C1 segment of cervical spinal cord (tissue), 14 donors: Measurements from ENCODE around the gene MBD5.

Experiments used
- DNase-seq, 14 donors: peaks; one replicate each; lab custom pipeline; 2025; lab: John Stamatoyannopoulos, UW

The MBD5 gene

DNA sequence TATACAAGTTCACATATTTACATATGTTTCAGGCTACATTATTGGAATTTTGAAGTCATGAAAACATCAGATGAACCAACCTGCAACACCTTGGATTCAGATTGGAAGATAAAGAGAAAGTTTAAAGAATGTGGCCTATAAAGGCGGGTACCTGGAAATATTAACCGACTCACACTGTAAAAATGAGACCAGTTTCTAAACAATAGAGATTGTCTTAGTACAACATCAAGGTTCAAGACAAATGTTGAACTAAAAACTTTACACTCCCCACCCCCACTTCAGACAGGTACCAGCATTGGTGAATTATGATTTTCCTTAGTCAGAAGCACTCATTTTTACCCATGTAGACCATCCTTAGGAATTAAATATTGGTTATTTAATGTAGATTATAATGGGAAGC, 437.3 kb downstream of the MBD5 start:
- no peak for DNase-seq

DNA sequence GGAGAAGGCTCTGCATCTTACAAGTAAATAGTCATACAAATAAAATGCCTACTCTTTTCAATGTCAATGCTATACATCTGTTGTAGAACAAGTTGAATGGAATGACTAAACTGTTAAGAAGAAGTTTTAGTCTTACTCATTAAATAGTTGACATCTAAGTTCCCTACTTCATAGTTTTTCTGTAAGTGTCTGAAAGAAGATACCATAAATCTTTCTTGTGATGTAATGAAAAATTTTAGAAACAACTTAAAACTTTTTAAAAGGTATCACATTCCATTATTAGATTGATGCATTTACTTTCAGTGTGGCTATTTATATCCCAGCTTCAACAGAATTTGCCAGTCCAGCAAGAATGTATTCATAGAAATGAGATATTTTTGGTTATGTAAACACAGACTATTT, 438.5 kb downstream of the MBD5 start:
- DNase-seq = peak in 1 of 14 donors; percentile 3

DNA sequence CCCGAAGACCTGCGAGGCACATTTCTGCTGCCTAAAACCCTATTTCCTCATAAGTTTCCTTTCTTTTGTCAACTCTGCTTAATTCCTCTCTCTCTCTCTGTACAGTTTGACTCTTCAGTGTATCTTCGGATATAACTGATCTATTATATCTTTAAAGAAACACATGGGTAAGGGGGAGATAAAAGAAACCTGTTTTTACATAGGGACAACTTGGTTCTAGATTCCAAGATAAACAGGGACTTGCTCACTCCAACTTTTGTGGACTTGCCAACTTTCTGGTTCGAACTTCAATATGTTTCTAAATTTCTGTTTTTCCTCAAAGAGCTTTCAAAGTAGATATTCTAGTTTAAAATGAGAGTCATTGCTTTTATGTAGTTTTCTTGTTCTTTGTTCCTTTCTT, 441.0 kb downstream of the MBD5 start:
- no peak for DNase-seq

DNA sequence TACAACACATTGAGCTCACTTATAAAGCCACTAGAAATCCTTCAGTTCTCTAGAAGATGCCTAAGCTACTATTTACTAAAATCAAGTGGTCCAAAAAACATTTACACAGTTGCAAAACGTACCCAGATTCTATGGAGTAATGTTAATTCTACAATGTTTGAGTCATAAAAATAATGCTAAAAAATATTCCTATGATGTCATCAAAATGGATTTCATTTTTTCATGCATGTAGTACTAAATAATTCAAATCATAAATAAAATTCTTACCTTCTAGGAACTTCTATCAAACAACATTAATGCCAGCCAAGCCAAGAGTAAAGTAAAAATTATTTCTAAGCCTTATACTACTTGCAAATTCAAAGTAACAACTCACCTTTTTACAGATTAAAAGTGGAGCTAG, 454.7 kb downstream of the MBD5 start:
- no peak for DNase-seq

DNA sequence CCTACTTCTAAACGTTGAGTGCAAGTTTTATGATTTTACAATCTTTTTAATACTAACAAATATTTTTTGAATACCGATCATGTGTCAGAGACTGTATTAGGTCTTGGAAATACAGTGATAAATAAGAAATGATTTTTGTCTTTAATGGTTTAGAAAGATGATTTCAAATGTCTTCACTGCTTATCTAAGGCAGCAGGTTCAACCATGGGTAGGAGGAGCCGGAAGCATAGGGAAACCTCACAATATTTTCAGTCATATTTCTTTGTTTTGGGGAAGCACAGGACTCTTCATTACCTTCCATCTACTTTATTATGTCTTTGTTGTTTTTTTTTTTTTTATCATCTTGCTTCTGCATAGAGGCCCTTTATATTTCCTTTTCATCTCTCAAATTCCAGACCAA, 458.5 kb downstream of the MBD5 start:
- no peak for DNase-seq

DNA sequence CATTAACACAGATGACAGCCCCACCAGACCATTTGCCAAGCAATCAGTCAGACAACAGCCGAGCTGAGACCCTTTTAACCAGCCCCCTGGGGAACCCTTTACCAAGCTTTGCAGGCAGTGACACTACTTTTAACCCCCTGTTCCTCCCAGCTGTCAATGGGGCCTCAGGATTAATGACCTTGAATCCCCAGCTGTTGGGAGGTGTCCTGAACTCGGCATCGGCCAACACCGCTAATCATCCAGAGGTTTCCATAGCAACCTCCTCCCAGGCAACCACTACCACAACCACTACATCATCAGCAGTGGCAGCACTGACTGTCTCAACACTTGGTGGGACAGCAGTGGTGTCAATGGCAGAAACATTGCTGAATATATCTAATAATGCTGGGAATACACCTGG, 462.8 kb downstream of the MBD5 start:
- no peak for DNase-seq

DNA sequence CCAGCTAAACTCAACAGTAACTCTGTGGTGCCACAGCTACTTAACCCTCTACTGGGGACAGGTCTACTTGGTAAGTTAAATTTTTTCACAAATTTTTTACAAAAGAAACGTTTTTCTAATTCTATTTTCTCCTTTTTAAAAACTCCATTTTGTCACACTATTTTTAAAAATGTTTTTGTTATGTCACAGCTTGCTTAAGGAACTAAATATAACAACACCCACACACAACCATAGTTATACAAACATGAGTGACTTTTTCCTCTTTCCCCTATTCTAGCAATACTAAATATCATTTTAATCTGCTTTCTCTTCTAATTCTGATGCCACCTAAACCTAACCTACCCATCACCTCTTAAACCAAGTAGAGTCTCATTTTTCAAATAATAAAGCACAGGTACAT, 463.2 kb downstream of the MBD5 start:
- DNase-seq = no peak

DNA sequence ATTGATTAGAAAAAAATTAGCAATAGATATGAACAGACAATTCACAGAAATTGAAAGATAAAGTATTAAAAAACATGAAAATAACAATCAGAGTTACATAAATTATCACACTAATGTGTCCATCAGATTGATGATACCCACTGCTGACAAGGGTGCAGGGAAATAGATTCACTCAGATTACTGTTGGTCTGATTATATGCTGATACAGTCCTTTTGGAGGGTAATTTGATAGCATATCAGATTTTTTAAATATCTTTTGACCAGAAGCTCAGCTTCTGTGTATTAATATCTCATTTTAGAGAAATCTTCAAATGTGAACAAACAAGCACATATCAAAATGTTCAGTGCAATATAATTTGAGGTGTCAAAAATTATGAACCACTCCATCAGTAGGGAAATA, 465.8 kb downstream of the MBD5 start:
- no peak for DNase-seq

DNA sequence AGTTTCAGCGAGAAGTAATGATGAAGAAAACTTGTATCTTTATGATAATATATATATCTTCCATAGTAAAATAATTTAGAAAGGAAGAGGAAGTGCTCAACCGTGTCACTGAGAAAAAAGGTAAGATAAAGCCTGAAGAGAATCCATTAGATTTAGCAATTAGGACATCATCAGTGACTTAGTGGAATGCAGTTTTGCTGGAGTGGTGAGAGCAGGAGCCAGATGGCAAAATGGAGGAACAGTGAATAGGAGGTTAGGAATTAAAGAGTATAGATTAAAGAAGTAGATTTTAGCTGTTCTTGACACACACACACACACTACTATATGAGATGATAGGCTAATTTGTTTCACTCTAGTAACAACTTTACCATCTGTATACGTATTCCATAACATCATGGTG, 466.5 kb downstream of the MBD5 start:
- DNase-seq = no peak

DNA sequence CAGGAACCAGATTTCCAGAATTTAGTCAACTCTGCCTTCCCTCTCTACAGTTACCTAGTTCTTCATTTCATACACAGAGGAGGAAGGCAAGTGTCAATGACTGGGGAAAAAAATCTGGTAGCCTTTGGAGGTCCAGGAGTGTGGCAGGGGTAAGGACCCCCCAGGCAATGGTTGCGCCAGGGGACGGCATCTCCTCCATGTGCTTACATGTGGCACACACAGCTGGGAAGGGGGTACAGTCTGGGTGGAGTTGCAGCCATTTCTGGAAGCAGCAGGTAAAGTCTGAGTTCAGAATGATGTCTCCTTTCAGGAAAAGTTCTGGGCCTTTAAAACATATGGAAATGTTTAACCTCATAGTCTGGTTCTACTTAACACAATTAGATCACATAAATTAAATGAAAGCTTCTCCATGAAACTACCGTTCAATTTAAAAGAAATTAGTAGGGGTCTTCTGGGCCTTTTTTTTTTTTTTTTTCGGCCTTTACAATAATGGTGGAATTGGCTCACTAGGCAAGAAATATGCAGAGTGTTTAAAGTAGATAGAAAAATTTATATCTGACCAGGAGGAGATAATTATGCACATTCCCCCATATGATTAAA, 470.0 kb downstream of the MBD5 start:
- DNase-seq = no peak

DNA sequence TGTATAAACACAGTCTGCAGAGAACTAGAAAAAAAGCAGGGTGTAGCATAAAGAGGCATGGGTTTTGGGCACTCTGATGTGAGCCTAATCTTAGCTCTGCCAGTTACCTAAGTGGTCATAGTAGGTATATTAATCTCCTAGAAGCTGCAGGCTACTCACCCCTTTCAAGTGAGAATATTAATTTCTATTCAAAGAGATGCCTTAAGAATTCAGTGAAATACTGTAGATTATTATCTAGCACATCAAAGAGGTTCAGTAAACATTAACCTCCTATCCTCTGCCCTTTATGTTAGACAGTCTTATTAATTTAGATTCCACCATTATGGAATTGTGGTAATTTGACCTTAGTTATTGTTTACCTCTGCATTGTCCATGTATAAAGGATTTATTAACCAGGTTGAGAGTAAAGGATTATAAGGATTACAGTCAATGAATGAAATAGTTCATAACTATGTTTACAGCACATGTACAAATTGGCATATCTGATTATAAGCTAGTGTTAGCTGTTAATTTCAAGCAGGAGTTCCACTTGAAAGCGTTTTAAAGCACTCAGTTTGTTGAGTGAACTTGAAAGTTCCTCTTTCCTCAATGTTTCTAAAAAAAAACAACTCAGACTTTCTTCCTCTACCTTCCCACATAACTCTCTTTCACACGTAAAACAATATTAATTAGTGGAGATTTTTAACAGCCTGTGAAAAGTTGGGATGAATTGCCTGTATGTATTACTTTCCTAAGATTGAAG, 473.1 kb downstream of the MBD5 start:
- no peak for DNase-seq

DNA sequence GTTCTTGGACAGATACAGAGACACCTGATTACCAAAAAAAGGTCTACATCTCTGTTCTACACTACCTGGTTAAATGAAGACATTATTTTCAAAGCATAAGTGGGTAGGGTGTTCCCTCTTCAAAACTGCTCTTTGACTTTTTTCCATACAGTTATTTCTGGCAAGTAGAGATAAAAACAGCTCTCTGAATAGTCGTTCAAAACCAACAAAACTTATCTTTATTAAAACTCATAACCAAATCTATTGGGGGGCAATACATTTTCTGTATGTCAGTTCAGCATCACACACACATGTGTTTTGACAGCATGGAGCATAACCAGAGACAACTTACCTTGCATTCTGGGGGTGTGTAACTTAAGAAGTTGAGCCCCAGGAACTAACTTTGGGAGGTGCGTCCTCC, 474.7 kb downstream of the MBD5 start:
- no peak for DNase-seq

DNA sequence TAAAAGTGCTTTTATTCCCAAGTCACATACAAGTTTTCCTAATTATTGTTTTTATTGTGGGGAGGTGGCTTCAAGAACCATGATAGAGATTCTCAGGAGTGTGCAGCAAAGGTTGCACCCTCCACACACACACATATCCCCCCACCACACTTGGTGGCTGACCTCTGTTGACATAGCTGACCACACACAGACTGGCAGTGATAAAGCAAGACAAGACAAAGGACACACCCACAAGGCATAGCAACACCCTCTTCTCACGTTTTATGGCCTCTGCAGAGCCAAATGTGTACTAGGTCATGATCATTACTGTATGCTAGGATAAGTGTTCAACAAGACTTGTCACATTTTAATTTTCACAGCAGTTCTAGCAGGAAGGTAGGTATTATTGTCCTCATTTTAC, 480.7 kb downstream of the MBD5 start:
- no peak for DNase-seq

DNA sequence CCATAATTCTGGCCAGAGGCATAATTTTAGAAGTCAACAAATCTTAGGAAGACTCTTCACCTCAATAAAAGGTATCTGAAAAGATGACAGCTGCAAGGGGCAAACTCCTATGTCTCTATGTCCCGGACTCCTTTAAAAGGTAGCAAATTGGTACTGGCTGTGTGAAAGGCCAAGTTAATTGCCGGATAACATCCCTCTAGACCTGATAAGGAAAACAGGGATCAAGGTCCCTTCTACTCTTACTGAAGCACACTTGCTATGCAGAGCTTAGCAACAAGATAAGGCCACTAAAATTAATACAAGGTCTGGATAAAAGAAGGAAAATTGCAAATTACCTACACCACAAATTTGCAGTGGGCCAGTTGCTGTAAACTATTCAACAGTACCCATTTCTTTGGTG, 482.6 kb downstream of the MBD5 start:
- no peak for DNase-seq

DNA sequence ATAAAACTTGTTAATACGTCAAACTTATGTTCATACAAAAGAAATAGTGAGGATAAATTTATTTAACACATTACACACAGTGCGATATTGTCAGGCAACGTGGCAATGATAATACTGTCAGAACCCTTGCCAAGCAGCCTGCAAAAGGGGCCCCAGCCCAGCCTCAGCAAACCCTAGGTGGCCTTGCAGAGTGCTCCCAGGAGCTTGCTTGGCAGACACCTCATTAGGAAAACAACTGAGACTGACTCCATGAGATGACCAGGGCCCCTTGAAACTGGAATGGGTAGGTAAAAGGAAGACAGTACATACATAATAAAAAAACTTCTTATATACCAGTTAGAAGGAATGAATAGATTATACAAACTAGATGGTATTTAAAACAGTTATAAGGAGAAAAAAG, 487.1 kb downstream of the MBD5 start:
- no peak for DNase-seq

DNA sequence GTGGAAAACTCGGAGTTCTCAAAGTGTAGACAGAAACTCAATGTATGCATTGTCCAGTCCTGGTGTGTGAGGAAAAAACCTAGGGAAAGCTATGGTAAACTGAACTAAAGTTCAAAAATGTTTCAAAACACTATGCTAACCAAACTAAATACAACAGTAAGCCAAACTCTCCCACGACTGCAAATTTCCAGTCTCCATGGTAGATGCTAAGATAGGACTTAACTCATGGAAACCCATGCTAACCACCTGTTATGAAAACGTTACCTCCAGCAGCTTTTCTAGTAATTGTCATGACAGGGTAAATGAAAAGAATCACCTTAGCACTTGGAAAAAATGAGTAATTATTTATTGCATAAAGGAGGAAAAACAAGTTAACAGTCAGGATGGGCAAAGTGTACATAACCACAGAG, 488.0 kb downstream of the MBD5 start:
- no peak for DNase-seq

DNA sequence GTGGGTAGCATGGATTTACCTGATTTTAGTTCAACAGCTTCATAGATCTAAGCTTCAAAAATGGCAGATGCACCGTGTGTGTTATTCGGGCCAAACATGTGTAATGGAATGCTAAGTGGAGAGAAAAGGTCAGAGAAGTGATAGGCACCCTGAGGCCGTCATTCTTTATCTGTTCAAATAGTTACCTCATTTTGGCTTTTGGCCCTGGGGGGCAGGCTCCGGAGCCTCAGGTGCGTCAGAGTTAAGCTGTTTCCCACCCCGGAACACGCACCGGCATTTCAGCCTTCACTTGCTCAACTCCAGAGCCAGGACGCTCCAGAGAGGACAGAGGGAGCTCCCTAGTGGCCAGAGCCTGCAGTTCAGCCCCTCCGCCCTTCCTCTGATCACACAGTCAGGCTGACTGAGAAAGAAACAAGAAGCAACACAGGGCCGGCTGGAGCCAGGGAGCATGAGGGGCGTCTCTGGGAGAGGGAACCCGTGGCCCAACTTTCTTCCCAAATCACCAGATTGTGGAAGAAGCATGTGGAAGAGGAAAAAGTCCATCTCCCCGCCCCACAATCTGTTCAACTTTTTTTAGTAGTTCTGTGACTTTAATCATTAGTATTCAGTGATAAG, 488.5 kb downstream of the MBD5 start:
- DNase-seq = peak in 12 of 14 donors; percentile 30 to 71 (median 51)

DNA sequence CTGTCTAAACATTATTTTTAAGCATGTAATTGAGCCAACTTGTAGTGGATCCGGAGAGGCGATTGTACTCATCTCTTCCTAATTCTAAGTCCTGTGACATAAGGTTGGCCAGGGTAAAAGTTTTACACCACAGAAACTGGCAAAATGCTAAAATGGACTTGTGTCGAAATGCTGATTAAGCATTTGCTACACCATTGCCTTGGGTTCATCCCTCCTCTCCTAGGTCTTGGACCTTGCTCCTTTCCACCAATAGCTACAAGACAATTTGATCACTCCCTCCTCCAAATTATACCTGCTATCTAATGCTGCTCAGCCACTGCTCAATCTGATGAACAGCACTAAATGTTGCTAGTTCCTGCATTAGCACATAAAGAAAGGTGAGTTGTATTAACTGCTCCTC, 491.0 kb downstream of the MBD5 start:
- no peak for DNase-seq

DNA sequence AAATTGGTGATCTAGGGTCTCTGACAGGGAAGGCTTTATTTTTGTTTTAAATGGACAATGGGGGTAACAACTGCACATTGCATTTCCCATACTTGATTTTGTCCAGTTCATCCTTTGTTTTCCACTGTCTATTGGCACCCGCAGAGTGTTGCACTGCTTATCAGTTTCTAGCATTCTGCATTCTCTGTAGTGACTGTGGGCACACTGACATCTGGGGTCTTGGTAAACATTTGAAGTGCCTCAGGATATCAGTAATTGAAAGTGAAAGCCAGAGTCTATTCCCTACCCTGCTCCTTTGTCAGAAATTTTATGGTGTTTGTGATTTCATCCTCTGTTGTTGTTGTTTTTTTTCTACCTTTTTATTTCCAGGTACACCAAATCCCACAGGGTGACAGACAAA, 491.6 kb downstream of the MBD5 start:
- no peak for DNase-seq

DNA sequence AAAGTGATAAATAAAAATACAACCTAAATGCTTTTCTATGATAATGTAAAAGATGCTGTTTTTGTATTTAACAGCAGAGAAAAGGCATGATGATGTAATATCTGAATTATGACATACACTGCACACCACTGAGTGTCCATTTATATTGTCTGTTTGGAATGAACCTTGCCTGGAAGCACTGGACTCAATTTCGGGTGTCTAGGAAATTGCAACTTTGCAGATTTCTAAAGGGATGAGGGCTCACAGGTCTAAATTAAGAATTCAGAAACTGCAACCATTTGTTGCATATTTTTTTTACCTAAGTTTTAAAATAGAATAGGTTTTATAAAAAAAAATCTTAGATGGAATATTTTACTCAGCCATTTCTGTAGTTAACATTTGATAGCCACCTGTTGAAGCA, 492.5 kb downstream of the MBD5 start:
- DNase-seq = no peak

DNA sequence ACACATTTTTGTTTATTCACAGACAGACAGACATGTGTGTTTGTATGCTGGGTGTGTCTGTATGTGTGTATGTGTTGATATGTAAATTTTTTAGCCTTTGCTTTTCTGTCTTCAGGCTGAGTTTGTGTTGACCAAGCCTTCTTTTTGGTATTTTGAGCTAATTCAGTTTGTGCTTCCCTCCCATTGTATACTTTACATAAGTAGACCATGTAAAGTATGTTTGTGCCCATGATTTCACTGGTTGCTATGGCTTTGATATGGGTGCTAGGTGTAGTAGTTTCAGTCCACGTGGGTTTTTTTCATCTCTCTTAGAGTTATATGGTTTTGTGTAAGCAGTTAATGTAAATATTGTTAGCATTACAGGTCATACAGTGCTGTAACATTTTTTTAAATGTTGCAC, 494.2 kb downstream of the MBD5 start:
- no peak for DNase-seq

DNA sequence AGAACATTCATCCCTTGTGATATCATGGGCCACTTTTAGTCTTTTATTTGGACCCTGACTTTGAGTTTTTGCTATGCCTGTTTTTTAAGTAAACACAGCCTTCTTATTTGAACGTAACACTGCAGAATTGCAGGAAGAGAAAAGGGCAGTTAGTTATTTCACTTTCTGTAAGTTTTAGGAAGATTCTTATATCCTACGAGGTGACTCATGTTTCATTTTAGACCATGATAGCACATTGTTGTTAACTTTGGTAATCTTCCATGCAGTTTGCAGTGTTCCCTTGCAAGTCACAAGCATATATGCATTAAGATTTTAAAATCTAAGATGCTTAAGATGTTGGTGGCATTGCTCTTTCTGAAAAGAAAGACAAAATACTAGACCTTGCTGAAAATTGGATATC, 495.1 kb downstream of the MBD5 start:
- DNase-seq = no peak

DNA sequence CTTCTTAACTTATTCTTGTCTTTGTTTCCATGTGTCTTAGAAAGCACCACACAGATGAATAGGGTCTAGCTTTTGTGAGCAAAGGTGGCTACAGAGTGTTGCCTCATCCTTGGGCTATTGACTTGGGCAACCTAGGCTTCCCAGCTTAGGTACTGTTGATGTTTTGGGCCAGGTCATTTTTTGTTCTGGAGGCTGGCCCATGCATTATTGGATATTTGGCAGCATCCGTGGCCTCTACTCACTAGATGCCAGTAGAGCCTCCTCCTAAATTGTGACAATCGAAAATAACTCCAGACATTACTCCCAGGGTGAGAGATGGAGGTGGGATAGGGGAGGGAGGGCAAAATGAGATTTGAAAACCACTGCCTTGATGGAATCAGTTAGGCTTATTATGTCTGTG, 496.4 kb downstream of the MBD5 start:
- peak in 1 of 14 donors; percentile 43 for DNase-seq
